A549 (cell line): Measurements from ENCODE around the gene TMEM131. TPM values are rescaled to one million over a fixed set of nuclear protein-coding genes. Genes with fewer than 3 reads are reported as not detected.
"Not testable (repeated sequence)": the region's sequence is repeated elsewhere in the genome, so short reads cannot be mapped to it uniquely, and the experiment has no call there.

Source experiments
- ATAC-seq, 2 experiments: fragments of 200-7000 bp in 1 of 2; fragments of >200 bp in 1 of 2; cut with Nextera tagmentation in 1 of 2; cut with Tn5 transposase in 1 of 2; 3 replicates each; pipeline versions ENCODE4 v1.8.0 to v1.9.1; 2018 to 2020; ENCODE audit warnings: mild to moderate bottlenecking in 1 of 2, moderate library complexity in 1 of 2
- CTCF ChIA-PET: fragments of 300-600 bp; sonication (Branson Sonifier 250); formaldehyde crosslinking; extraction: SDS; loops from one replicate; lab custom pipeline; 2021; ENCODE audit warnings: antibody characterized with exemption, inconsistent platforms; lab: Yijun Ruan, JAX
- POLR2A ChIA-PET: fragments of 350-600 bp; formaldehyde crosslinking; extraction: SDS; loops from one replicate; lab custom pipeline; 2021; ENCODE audit warnings: antibody characterized with exemption, inconsistent platforms; lab: Yijun Ruan, JAX
- DNase-seq, 2 experiments: peaks; one replicate each; pipeline versions ENCODE4 v3.0.0 to v3.0.0-alpha.2; 2011 to 2016; ENCODE audit warnings: low read depth in 1 of 2, low spot score in 1 of 2
- FAIRE-seq: peaks from 2 replicates; lab custom pipeline; 2011; peaks lifted over from hg19 to GRCh38; lab: Jason Lieb, UNC
- H3K27ac ChIP-seq, 2 experiments: fragments of >200 bp; sonication (Bioruptor Twin); formaldehyde crosslinking; 3 replicates each; pipeline ENCODE4 v1.5.1; 2016 to 2017
- H3K4me1 ChIP-seq: fragments of >200 bp; sonication (Bioruptor Twin); formaldehyde crosslinking; 3 replicates; pipeline ENCODE4 v1.6.1; 2016
- H3K4me2 ChIP-seq: fragments of >200 bp; sonication (Bioruptor Twin); formaldehyde crosslinking; 3 replicates; pipeline ENCODE4 v1.6.1; 2016
- H3K4me3 ChIP-seq: fragments of >200 bp; sonication (Bioruptor Twin); formaldehyde crosslinking; 3 replicates; pipeline ENCODE4 v1.5.1; 2016
- H3K9me3 ChIP-seq: fragments of >200 bp; sonication (Bioruptor Twin); formaldehyde crosslinking; 3 replicates; pipeline ENCODE4 v1.6.1; 2016
- EP300 ChIP-seq, 2 experiments: fragments of >200 bp; sonication (Bioruptor Twin); formaldehyde crosslinking; IDR thresholded peaks; 2 replicates in 1 of 2; 3 replicates in 1 of 2; pipeline ENCODE4 v1.6.1; 2016 to 2017
- ESRRA ChIP-seq: fragments of 150-350 bp; IDR thresholded peaks from 2 replicates; pipeline ENCODE4 v1.6.1; 2014; ENCODE audit warnings: mild to moderate bottlenecking, low read length, borderline replicate concordance
- FOSB ChIP-seq: fragments of 250-450 bp; sonication (Bioruptor Pico); IDR thresholded peaks from 2 replicates; pipeline ENCODE4 v1.5.0; 2020; ENCODE audit warnings: mild to moderate bottlenecking, moderate library complexity
- FOSL2 ChIP-seq, 2 experiments: fragments of 450-650 bp in 1 of 2; fragments of >200 bp in 1 of 2; sonication (Bioruptor Twin) in 1 of 2; formaldehyde crosslinking; IDR thresholded peaks; 2 replicates each; pipeline versions ENCODE4 v1.5.0 to v1.6.1; 2016 to 2020; ENCODE audit warnings: mild to moderate bottlenecking in 1 of 2, moderate library complexity in 1 of 2
- HEYL ChIP-seq: fragments of 250-450 bp; sonication (Bioruptor Pico); IDR thresholded peaks from 2 replicates; pipeline ENCODE4 v1.8.0; 2021; ENCODE audit warnings: mild to moderate bottlenecking, moderate library complexity
- HOXB13 ChIP-seq: fragments of 250-450 bp; sonication (Bioruptor Pico); IDR thresholded peaks from 2 replicates; pipeline ENCODE4 v1.5.0; 2020; ENCODE audit warnings: low read depth, mild to moderate bottlenecking, moderate library complexity
- JUNB ChIP-seq: fragments of >200 bp; sonication (Bioruptor Twin); formaldehyde crosslinking; IDR thresholded peaks from 2 replicates; pipeline ENCODE4 v1.6.1; 2016
- KDM5A ChIP-seq: fragments of 200-600 bp; sonication (generic); IDR thresholded peaks from 2 replicates; pipeline ENCODE4 v1.6.1; 2016; ENCODE audit warnings: antibody characterized with exemption, mild to moderate bottlenecking
- RARB ChIP-seq: fragments of 250-450 bp; sonication (Bioruptor Pico); IDR thresholded peaks from 2 replicates; pipeline ENCODE4 v1.8.0; 2021; ENCODE audit warnings: mild to moderate bottlenecking, moderate library complexity
- RFX5 ChIP-seq: fragments of 450-650 bp; IDR thresholded peaks from 2 replicates; pipeline ENCODE4 v1.7.1; 2014; ENCODE audit warnings: antibody characterized with exemption, mild to moderate bottlenecking, moderate library complexity
- ZC3H11A ChIP-seq: fragments of 450-650 bp; IDR thresholded peaks from 2 replicates; pipeline ENCODE4 v1.6.1; 2014; ENCODE audit warnings: antibody characterized with exemption, mild to moderate bottlenecking
- ZFP36 ChIP-seq: fragments of 450-650 bp; IDR thresholded peaks from 2 replicates; pipeline ENCODE4 v1.6.1; 2014; ENCODE audit warnings: borderline replicate concordance; ENCODE audit not compliant: partially characterized antibody
- WGBS: methylation state at CpG from one replicate; pipeline ENCODE4 v1.1.6; 2017; ENCODE audit errors: missing lambda C conversion rate; 5-methylcytosine and 5-hydroxymethylcytosine counted together
- polyA plus RNA-seq, 4 experiments: library from polyadenylated mRNA; depleted of rRNA in 3 of 4; stranded (reverse); fragments of >200 nt; fragmentation: RNase III in 1 of 4; extraction: RNeasy Plus Mini Kit Qiagen cat#74134 plus additional on column Dnase treatment in 1 of 4; gene quantifications; 2 replicates in 3 of 4; 3 replicates in 1 of 4; pipeline ENCODE4 v1.2.3, GENCODE V29; 2011 to 2017
- TF ChIP-seq, protein P1 (sequence below): fragments of 450-650 bp; IDR thresholded peaks from 2 replicates; pipeline ENCODE4 v1.6.1; 2014; ENCODE audit warnings: antibody characterized with exemption
- TF ChIP-seq, protein P2 (sequence below): fragments of 150-350 bp; IDR thresholded peaks from 2 replicates; pipeline ENCODE4 v1.6.1; 2014; ENCODE audit warnings: low read depth, mild to moderate bottlenecking, low read length
- TF ChIP-seq, protein P3 (sequence below): fragments of 200-600 bp; sonication (generic); IDR thresholded peaks from 2 replicates; pipeline ENCODE4 v1.6.1; 2016; ENCODE audit warnings: antibody characterized with exemption, mild to moderate bottlenecking, moderate library complexity

The TMEM131 gene
- polyA plus RNA-seq, 2 of the 4 experiments (the other 2 are of a cell fraction): 14.5 to 21.8 TPM

DNA sequence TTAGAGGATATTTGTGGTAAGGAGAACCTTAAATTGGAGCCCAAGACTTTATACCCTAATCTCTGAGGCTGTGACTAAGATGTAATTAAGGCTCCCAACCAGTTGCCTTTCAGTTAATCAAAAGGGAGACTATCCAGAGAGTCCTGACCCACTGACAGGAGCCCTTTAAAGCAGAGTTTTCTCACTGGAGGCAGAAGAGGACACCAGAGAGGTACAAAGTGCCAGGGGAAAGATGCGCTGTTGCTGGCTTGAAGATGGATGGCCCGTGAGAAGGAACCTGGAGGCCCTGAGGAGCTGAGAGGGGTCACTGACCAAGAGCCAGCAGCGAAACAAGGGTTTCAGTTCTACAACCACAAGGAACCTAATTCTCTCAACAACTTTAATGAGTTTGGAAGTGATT is 137.3 kb downstream of the TMEM131 start:
- ATAC-seq (peak in 1 of 2 experiments; percentile 39; a peak in 2 of 6 replicates), FAIRE-seq (no peak), DNase-seq (peak in 1 of 2 experiments; percentile 11)
- Histone ChIP-seq H3K4me1 (peaks cover 6% of the 10 kb centered on the region), H3K4me2 (no peak overlapping the region), H3K9me3 (no peaks in the 10 kb centered on the region), H3K4me3 (no peak overlapping the region), H3K27ac (no peak overlapping the region)
- ChIA-PET POLR2A (no interaction called here), CTCF (interaction anchor here (1.0 kb wide), 1 partner anchor 38 kb away, joined by 6 read pairs; no protein-coding TSS in a partner anchor)
- TF ChIP-seq, protein P1, sequence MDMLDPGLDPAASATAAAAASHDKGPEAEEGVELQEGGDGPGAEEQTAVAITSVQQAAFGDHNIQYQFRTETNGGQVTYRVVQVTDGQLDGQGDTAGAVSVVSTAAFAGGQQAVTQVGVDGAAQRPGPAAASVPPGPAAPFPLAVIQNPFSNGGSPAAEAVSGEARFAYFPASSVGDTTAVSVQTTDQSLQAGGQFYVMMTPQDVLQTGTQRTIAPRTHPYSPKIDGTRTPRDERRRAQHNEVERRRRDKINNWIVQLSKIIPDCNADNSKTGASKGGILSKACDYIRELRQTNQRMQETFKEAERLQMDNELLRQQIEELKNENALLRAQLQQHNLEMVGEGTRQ: no peak
- TF ChIP-seq HOXB13 (no peak), ESRRA (no peak), HEYL (no peak), RFX5 (no peak)
- TF ChIP-seq, protein P2, sequence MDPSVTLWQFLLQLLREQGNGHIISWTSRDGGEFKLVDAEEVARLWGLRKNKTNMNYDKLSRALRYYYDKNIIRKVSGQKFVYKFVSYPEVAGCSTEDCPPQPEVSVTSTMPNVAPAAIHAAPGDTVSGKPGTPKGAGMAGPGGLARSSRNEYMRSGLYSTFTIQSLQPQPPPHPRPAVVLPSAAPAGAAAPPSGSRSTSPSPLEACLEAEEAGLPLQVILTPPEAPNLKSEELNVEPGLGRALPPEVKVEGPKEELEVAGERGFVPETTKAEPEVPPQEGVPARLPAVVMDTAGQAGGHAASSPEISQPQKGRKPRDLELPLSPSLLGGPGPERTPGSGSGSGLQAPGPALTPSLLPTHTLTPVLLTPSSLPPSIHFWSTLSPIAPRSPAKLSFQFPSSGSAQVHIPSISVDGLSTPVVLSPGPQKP: no peak
- 83% methylated on average over 3 of the region's 3 CpGs for WGBS

DNA sequence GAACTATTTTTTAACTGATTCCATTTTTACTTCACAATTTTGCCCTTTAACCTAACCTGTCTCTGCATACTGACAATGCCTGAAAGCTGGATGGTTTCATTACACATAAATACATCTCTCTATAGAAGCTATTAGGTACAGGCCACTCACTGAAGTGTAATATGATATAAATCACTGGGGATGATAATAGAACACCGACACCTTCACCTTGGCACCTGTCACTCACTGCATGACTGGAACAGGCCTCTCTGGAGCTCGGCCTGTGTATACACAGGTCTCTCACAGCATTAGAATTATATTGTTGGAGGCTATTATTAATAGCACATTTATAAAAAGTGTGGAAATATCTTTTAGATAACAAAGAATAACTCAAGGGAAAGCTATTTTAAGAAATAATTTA is 138.2 kb downstream of the TMEM131 start:
- 95% methylated on average over 2 of the region's 2 CpGs for WGBS
- DNase-seq (no peak), ATAC-seq (no peak), FAIRE-seq (no peak)
- Histone ChIP-seq H3K4me1 (peaks cover 15% of the 10 kb centered on the region), H3K4me2 (no peak overlapping the region), H3K9me3 (no peaks in the 10 kb centered on the region), H3K27ac (no peak overlapping the region), H3K4me3 (no peak overlapping the region)
- ChIA-PET CTCF (interaction anchor here (0.8 to 1.0 kb wide), 2 partner anchors 13 to 51 kb away, joined by 3 to 4 read pairs; no protein-coding TSS in a partner anchor), POLR2A (no interaction called here)
- TF ChIP-seq EP300 (IDR thresholded peaks at IDR 0.05) (no peak), ZC3H11A (no peak), ZFP36 (no peak), RARB (CRISPR knock-in tag) (no peak), KDM5A (no peak), JUNB (no peak), FOSB (CRISPR knock-in tag) (no peak), ESRRA (no peak)
- TF ChIP-seq, protein P3, sequence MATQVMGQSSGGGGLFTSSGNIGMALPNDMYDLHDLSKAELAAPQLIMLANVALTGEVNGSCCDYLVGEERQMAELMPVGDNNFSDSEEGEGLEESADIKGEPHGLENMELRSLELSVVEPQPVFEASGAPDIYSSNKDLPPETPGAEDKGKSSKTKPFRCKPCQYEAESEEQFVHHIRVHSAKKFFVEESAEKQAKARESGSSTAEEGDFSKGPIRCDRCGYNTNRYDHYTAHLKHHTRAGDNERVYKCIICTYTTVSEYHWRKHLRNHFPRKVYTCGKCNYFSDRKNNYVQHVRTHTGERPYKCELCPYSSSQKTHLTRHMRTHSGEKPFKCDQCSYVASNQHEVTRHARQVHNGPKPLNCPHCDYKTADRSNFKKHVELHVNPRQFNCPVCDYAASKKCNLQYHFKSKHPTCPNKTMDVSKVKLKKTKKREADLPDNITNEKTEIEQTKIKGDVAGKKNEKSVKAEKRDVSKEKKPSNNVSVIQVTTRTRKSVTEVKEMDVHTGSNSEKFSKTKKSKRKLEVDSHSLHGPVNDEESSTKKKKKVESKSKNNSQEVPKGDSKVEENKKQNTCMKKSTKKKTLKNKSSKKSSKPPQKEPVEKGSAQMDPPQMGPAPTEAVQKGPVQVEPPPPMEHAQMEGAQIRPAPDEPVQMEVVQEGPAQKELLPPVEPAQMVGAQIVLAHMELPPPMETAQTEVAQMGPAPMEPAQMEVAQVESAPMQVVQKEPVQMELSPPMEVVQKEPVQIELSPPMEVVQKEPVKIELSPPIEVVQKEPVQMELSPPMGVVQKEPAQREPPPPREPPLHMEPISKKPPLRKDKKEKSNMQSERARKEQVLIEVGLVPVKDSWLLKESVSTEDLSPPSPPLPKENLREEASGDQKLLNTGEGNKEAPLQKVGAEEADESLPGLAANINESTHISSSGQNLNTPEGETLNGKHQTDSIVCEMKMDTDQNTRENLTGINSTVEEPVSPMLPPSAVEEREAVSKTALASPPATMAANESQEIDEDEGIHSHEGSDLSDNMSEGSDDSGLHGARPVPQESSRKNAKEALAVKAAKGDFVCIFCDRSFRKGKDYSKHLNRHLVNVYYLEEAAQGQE: no peak

DNA sequence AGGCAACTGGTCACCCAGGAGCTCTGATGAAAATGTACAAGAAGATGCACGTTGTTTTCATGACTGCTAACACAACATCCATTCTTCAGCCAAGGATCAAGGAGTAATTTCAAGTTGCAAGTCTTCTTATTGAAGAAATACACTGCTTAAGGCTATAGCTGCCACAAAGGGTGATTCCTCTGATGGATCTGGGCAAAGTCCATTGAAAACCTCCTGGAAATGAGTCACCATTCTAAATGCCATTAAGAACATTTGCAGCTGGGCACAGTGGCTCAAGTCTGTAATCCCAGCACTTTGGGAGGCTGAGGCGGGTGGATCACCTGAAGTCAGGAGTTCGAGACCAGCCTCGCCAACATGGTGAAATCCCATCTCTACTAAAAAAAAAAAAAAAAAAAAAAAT is 142.7 kb downstream of the TMEM131 start:
- CTCF ChIA-PET: interaction anchor here (0.7 kb wide), 1 partner anchor 474 kb away, joined by 3 read pairs; no protein-coding TSS in a partner anchor
- peak overlapping the region; percentile 27; the same call in 2 of the 3 replicates for H3K4me2 ChIP-seq
- FAIRE-seq; H3K27ac ChIP-seq; H3K9me3 ChIP-seq; POLR2A ChIA-PET; H3K4me3 ChIP-seq; TF ChIP-seq FOSL2 (IDR thresholded peaks at IDR 0.05): not testable (repeated sequence)
- ATAC-seq: peak in 1 of 2 experiments; percentile 72; a peak in 3 of 6 replicates
- TF ChIP-seq FOSL2 (CRISPR knock-in tag; IDR thresholded peaks at IDR 0.05): peak; percentile 58
- 57% methylated on average over 2 of the region's 4 CpGs for WGBS
- DNase-seq: peak in 1 of 2 experiments; percentile 70
- H3K4me1 ChIP-seq: peaks cover 14% of the 10 kb centered on the region
